Measurements from ENCODE around the gene NEK6. TPM values are rescaled to one million over a fixed set of nuclear protein-coding genes. Genes with fewer than 3 reads are reported as not detected.

NEK6 gene
- total and polyA plus RNA-seq, 8 donors = 38.4 to 132 (median 45.0) TPM

- Histone ChIP-seq H3K27ac (no peak overlapping the region), H3K4me1 (peaks cover 0 to 12% of the 10 kb centered on the region in 2 donors), H3K4me3 (no peak overlapping the region), H3K27me3 (no peaks in the 10 kb centered on the region), H3K36me3 (peaks cover 0 to 78% of the 10 kb centered on the region in 2 donors), H3K9me3 (no peaks in the 10 kb centered on the region)
- intact Hi-C loops (cut with DNase I) = no loop called here
- no peak for DNase-seq
- no peak for TF ChIP-seq CTCF (IDR thresholded peaks at IDR 0.05)
- ATAC-seq = no peak
Observed at GRCh38 chr9:124355039-124355940, 97.5 kb downstream of the NEK6 start.

- intact Hi-C loops (cut with DNase I) = no loop called here
- Histone ChIP-seq H3K36me3 (peaks cover 0 to 73% of the 10 kb centered on the region in 2 donors), H3K4me3 (no peak overlapping the region), H3K27me3 (no peaks in the 10 kb centered on the region), H3K27ac (no peak overlapping the region), H3K9me3 (no peaks in the 10 kb centered on the region), H3K4me1 (peaks cover 0 to 12% of the 10 kb centered on the region in 2 donors)
- ATAC-seq (no peak), DNase-seq (no peak)
- no peak for TF ChIP-seq CTCF (IDR thresholded peaks at IDR 0.05)
Observed at GRCh38 chr9:124355941-124356744, 98.4 kb downstream of the NEK6 start.

GRCh38 chr9:124356745-124357390 lies 99.1 kb downstream of the NEK6 start:
- peaks cover 0 to 5% of the 10 kb centered on the region in 2 donors for H3K4me1 ChIP-seq
- intact Hi-C loops (cut with DNase I) = no loop called here
- ATAC-seq (no peak), DNase-seq (no peak)
- H3K36me3 ChIP-seq = peaks cover 0 to 66% of the 10 kb centered on the region in 2 donors
- TF ChIP-seq CTCF (IDR thresholded peaks at IDR 0.05) = no peak
- no peak overlapping the region for H3K27ac ChIP-seq
- no peak overlapping the region for H3K4me3 ChIP-seq
- no peaks in the 10 kb centered on the region for H3K9me3 ChIP-seq
- H3K27me3 ChIP-seq = no peaks in the 10 kb centered on the region

GRCh38 chr9:124357721-124358361 lies 100.1 kb downstream of the NEK6 start:
- Histone ChIP-seq H3K4me1 (peaks cover 0 to 4% of the 10 kb centered on the region in 2 donors), H3K36me3 (peaks cover 0 to 56% of the 10 kb centered on the region in 2 donors), H3K27ac (no peak overlapping the region), H3K4me3 (no peak overlapping the region), H3K9me3 (no peaks in the 10 kb centered on the region), H3K27me3 (no peaks in the 10 kb centered on the region)
- TF ChIP-seq CTCF (IDR thresholded peaks at IDR 0.05) = no peak
- DNase-seq (no peak), ATAC-seq (peak; percentile 18)
- intact Hi-C loops (cut with DNase I) = no loop called here

Measured in left lung (tissue), 10 donors.